Testis (tissue), 3 donors: Measurements from ENCODE around the gene RHOH. TPM values are rescaled to one million over a fixed set of nuclear protein-coding genes. Genes with fewer than 3 reads are reported as not detected.

Experiments
- DNase-seq: peaks from one replicate; pipeline ENCODE4 v3.0.0-alpha.2; 2019
- H3K27ac ChIP-seq, 2 donors: fragments of 200-600 bp; sonication (generic); one replicate each; pipeline ENCODE4 v1.5.1; 2019
- H3K27me3 ChIP-seq: fragments of 200-600 bp; sonication (generic); one replicate; pipeline ENCODE4 v1.5.1; 2019
- H3K36me3 ChIP-seq: fragments of 200-600 bp; sonication (generic); one replicate; pipeline ENCODE4 v1.5.1; 2017; ENCODE audit warnings: low read depth; ENCODE audit errors: missing control alignments
- H3K4me1 ChIP-seq: fragments of 200-600 bp; sonication (generic); one replicate; pipeline ENCODE4 v1.5.1; 2019
- H3K4me3 ChIP-seq, 2 donors: fragments of 200-600 bp; sonication (generic); one replicate each; pipeline ENCODE4 v1.5.1; 2017 to 2019
- H3K9me3 ChIP-seq: fragments of 200-600 bp; sonication (generic); one replicate; pipeline ENCODE4 v1.5.1; 2017
- POLR2A ChIP-seq: fragments of 450-650 bp; IDR thresholded peaks from one replicate; pipeline ENCODE4 v1.6.1; 2017; ENCODE audit warnings: antibody characterized with exemption, mild to moderate bottlenecking, moderate library complexity
- WGBS, 2 donors: methylation state at CpG; one replicate each; pipeline ENCODE4 v1.1.5; 2018; 5-methylcytosine and 5-hydroxymethylcytosine counted together
- intact Hi-C: fragments of 100-400 bp; cut with DNase I; formaldehyde crosslinking; loops from one replicate; pipeline ENCODE4 v1.15.1; 2023; ENCODE audit warnings: low total_unique reads
- polyA plus RNA-seq: library from polyadenylated mRNA; stranded (reverse); fragments of 350-450 nt; fragmentation: Illumina TruSeq; extraction: RNeasy Lipid Tissue Mini Kit (QIAGEN cat#74804); gene quantifications from one replicate; pipeline ENCODE4 v1.2.3, GENCODE V29; 2014; ENCODE audit warnings: low read depth, low replicate concordance; ENCODE audit not compliant: insufficient read depth
- total RNA-seq, 2 donors: library from RNA; depleted of rRNA; stranded (reverse); fragments of >200 nt; gene quantifications; one replicate each; pipeline ENCODE4 v1.2.3, GENCODE V29; 2016
- TF ChIP-seq, protein P1 (sequence below), 3 experiments: fragments of 450-650 bp in 2 of 3; fragments of 200-600 bp in 1 of 3; sonication (generic) in 1 of 3; IDR thresholded peaks; one replicate each; pipeline ENCODE4 v1.5.1; 2016 to 2019; ENCODE audit warnings: antibody characterized with exemption in 3 of 3, mild to moderate bottlenecking in 2 of 3, moderate library complexity in 1 of 3

The RHOH gene
- total and polyA plus RNA-seq, 3 donors from 2014 or later, result 0.39 to 2.5 (median 1.2) TPM

DNA sequence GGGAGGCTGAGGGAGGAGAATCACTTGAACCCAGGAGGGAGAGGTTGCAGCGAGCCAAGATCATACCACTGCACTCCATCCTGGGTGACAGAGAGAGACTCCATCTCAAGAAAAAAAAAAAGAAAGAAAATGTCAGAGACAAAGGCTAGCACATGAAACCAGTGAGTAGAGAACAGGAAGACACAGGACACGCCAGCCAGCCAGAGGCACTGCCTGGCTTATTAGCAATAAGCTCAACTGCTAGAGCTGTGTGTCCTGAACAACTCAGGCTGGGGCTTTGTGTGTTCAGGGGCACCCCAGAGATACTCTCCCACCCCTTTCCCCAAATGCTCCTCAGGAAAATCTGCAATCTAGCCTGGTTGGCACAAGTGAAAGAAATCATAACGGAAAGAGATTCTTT lies 60.0 kb downstream of the RHOH start:
- Histone ChIP-seq H3K4me1 (no peaks in the 10 kb centered on the region), H3K9me3 (no peaks in the 10 kb centered on the region), H3K36me3 (no peaks in the 10 kb centered on the region), H3K27ac (no peak overlapping the region), H3K4me3 (no peak overlapping the region), H3K27me3 (no peaks in the 10 kb centered on the region)
- TF ChIP-seq, protein P1, sequence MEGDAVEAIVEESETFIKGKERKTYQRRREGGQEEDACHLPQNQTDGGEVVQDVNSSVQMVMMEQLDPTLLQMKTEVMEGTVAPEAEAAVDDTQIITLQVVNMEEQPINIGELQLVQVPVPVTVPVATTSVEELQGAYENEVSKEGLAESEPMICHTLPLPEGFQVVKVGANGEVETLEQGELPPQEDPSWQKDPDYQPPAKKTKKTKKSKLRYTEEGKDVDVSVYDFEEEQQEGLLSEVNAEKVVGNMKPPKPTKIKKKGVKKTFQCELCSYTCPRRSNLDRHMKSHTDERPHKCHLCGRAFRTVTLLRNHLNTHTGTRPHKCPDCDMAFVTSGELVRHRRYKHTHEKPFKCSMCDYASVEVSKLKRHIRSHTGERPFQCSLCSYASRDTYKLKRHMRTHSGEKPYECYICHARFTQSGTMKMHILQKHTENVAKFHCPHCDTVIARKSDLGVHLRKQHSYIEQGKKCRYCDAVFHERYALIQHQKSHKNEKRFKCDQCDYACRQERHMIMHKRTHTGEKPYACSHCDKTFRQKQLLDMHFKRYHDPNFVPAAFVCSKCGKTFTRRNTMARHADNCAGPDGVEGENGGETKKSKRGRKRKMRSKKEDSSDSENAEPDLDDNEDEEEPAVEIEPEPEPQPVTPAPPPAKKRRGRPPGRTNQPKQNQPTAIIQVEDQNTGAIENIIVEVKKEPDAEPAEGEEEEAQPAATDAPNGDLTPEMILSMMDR (IDR thresholded peaks at IDR 0.05), result no peak
- no peak for TF ChIP-seq POLR2A
- no peak for DNase-seq
- intact Hi-C loops, result no loop called here
- 84 to 90% methylated on average over 3 of the region's 3 CpGs for WGBS, 2 donors

DNA sequence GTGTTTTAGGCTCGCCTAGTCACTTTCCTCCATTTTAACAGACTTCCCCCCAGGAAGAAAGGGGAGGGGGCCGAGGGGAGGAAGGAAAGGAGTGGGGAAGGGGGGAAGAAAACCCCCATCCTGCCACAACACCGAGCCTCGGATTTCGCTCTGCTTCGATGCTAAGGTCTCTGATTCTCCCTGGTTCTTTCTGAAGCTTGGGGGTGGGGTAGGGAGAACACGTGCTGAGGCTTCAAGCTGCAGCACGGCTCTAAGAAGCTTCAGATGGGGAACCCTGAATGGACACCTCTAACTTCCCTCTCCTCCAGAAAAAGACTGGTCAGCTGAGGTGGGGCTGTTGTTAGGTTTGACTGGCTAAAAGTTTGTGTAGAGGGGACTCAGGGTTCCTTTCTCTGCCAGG lies 61.8 kb downstream of the RHOH start:
- no peaks in the 10 kb centered on the region for H3K27me3 ChIP-seq
- no peak for DNase-seq
- H3K4me1 ChIP-seq, result no peaks in the 10 kb centered on the region
- no peak overlapping the region for H3K4me3 ChIP-seq
- 41 to 60% methylated on average over 7 to 8 of the region's 8 CpGs for WGBS, 2 donors
- no peaks in the 10 kb centered on the region for H3K36me3 ChIP-seq
- no peak overlapping the region for H3K27ac ChIP-seq
- intact Hi-C loops, result no loop called here
- TF ChIP-seq, protein P1 (IDR thresholded peaks at IDR 0.05), result no peak
- no peak for TF ChIP-seq POLR2A
- H3K9me3 ChIP-seq, result no peaks in the 10 kb centered on the region

DNA sequence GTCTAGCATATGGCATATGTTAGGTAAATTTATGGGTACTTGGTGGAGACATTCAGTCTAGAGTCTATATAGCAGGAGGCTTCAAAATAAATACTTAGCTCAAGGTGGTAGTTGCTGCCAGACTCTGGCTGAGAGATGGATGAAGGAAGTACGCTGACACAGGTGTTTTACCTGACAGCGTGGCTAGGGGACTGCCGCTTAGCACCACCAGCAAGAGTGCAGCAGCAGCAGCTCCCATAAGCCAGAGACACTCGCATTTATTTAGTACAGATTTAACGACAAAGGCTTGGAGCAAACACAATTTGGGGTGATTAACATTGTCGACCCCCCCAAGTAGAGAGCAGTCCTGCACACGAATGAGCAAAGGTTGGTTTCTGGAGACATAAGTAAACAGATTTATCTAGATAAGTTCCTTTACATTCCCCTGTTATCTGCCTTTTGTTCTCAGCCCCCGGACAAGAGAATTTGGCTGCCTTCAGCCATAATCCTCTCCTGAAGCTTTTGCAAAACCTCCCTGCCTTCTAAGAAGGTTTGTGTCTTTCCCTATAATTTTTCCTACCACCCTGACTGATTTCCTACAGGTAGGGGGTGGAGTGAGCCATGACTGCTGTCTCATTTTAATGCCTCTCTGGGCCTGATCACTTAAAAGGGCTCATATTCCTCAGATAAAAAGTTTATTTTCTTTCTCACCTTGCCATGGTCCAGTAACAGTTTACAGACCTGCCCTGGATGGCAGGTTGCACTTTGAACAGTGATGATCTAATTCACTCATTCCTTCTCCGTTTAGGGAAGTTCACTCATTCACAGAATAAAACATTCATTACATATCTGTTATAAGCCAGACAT lies 64.6 kb downstream of the RHOH start:
- no peaks in the 10 kb centered on the region for H3K27me3 ChIP-seq
- WGBS, 2 donors, result 65 to 66% methylated on average over 9 of the region's 9 CpGs
- intact Hi-C loops, result no loop called here
- H3K36me3 ChIP-seq, result no peaks in the 10 kb centered on the region
- no peak for DNase-seq
- no peak overlapping the region for H3K27ac ChIP-seq
- no peak overlapping the region for H3K4me3 ChIP-seq
- no peaks in the 10 kb centered on the region for H3K4me1 ChIP-seq
- TF ChIP-seq, protein P1 (IDR thresholded peaks at IDR 0.05), result no peak
- no peak for TF ChIP-seq POLR2A
- H3K9me3 ChIP-seq, result no peaks in the 10 kb centered on the region

DNA sequence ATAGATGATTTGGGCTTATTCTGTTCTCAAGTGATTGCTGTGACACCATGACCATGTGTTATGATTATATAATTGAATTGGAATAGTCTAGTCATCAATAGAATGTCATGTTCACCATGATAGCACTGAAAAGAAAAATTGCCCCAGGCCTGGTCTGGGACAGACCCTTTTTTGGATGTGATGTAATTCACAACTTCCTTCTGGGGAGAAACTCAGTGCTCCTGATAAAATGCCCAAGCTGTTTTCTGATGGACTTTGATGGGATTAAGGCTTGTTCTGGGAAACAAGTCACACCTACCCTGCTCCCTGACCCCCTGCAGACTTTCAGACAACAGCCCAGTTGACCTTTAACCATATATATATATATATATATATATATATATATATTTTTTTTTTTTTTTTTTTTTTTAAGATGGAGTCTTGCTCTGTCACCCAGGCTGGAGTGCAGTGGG lies 65.3 kb downstream of the RHOH start:
- H3K4me1 ChIP-seq, result no peaks in the 10 kb centered on the region
- DNase-seq, result no peak

More for the DNA sequence above, 65.3 kb downstream of the RHOH start:
- H3K4me3 ChIP-seq, result no peak overlapping the region
- H3K9me3 ChIP-seq, result no peaks in the 10 kb centered on the region
- intact Hi-C loops, result no loop called here
- TF ChIP-seq, protein P1 (IDR thresholded peaks at IDR 0.05), result no peak
- H3K36me3 ChIP-seq, result no peaks in the 10 kb centered on the region
- no peak overlapping the region for H3K27ac ChIP-seq
- no peaks in the 10 kb centered on the region for H3K27me3 ChIP-seq
